Measurements from ENCODE around the gene LGALS7B.
"Not testable (repeated sequence)": the region's sequence is repeated elsewhere in the genome, so short reads cannot be mapped to it uniquely, and the experiment has no call there.

LGALS7B gene

DNA sequence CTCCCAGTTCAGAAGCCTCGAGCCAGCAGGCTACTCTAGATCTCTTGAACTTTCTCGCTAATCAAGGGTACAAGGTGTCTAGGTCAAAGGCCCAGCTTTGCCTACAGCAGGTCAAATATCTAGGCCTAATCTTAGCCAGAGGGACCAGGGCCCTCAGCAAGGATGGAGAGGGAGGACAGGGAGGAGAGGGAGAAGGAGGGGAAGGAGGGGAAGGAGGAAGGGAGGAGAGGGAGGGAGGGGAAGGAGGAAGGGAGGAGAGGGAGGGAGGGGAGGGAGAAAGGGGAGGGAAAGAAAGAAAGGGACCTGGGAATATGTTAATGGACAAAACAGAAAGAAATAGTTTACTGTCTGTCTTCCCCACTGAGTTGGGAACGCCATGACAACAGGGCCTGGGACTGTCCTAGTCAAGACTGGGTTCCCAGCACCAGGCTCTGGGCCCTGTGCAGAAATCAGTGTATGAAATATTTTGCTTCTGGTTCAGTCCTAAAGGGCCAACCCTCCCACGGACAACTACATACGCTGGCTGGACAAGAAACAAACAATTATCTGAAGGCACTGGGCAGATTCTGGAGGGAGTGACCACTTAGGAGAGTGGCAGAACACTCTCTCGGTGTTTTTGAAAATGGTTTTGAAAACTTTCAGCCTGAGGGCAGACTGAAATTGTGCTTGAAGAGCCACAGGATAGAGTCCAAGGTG lies 38.0 kb downstream of the LGALS7B start:
- DNase-seq (ENCODE audit: extremely low read depth, insufficient read length), result no peak
- TF ChIP-seq, protein P1, sequence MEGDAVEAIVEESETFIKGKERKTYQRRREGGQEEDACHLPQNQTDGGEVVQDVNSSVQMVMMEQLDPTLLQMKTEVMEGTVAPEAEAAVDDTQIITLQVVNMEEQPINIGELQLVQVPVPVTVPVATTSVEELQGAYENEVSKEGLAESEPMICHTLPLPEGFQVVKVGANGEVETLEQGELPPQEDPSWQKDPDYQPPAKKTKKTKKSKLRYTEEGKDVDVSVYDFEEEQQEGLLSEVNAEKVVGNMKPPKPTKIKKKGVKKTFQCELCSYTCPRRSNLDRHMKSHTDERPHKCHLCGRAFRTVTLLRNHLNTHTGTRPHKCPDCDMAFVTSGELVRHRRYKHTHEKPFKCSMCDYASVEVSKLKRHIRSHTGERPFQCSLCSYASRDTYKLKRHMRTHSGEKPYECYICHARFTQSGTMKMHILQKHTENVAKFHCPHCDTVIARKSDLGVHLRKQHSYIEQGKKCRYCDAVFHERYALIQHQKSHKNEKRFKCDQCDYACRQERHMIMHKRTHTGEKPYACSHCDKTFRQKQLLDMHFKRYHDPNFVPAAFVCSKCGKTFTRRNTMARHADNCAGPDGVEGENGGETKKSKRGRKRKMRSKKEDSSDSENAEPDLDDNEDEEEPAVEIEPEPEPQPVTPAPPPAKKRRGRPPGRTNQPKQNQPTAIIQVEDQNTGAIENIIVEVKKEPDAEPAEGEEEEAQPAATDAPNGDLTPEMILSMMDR (IDR thresholded peaks at IDR 0.05; ENCODE audit: insufficient read depth, low read length, poor library complexity, severe bottlenecking), result no peak
- H3K36me3 ChIP-seq (ENCODE audit: control insufficient read depth, insufficient read depth, low read length), result peaks cover 3% of the 10 kb centered on the region
- no peak overlapping the region for H3K4me3 ChIP-seq (replicated peaks; ENCODE audit: low read depth, low read length)
- H3K27me3 ChIP-seq (replicated peaks; ENCODE audit: control insufficient read depth, insufficient read depth, low read length), result no peaks in the 10 kb centered on the region

DNA sequence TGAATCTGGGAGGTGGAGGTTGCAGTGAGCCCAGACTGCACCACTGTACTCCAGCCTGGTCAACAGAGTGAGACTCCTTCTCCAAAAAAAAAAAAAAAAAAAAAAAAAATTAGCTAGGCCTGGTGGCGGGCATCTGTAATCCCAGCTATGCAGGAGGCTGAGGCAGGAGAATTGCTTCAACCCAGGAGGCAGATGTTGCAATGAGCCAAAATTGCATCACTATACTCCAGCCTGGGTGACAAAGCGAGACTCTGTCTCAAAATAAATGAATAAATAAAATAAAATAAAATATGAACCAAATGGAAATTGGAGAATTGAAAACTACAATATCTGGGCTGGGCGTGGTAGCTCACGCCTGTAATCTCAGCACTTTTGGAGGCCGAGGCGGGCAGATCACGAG lies 40.2 kb downstream of the LGALS7B start:
- not testable (repeated sequence) for DNase-seq (ENCODE audit: extremely low read depth, insufficient read length); H3K36me3 ChIP-seq (ENCODE audit: control insufficient read depth, insufficient read depth, low read length); H3K4me3 ChIP-seq (replicated peaks; ENCODE audit: low read depth, low read length); H3K27me3 ChIP-seq (replicated peaks; ENCODE audit: control insufficient read depth, insufficient read depth, low read length)

DNA sequence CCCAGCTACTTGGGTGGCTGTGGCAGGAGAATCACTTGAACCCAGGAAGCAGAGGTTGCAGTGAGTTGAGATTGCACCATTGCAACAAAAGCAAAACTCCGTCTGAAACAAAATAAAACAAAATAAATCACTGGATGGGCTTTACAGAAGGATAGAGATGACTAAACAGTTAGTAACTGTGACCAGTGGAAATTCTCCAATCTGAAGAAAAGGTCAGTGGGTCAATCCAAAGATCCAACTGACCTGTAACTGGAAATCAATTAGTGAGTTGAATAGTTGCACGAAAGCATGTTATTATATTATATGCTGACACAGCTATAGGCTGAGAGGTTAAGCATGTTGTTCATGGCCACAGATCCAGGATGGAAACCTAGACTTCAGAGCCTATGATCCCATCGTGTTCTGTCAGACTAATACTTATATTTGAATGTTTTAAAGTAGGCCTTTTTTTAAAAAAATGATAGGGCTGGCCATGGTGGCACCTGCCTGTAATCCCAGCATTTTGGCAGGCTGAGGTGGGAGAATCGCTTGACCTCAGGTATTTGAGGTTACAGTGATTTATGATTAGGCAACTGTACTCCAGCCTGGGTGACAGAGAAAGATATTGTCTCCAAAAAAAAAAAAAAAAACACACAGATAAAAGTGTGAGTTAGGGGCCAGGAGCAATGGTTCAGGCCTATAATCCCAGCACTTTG lies 41.2 kb downstream of the LGALS7B start:
- no peak overlapping the region for H3K4me3 ChIP-seq (replicated peaks; ENCODE audit: low read depth, low read length)
- peaks cover 3% of the 10 kb centered on the region for H3K36me3 ChIP-seq (ENCODE audit: control insufficient read depth, insufficient read depth, low read length)
- TF ChIP-seq, protein P1 (IDR thresholded peaks at IDR 0.05; ENCODE audit: insufficient read depth, low read length, poor library complexity, severe bottlenecking), result no peak
- H3K27me3 ChIP-seq (replicated peaks; ENCODE audit: control insufficient read depth, insufficient read depth, low read length), result no peaks in the 10 kb centered on the region
- DNase-seq (ENCODE audit: extremely low read depth, insufficient read length), result no peak

DNA sequence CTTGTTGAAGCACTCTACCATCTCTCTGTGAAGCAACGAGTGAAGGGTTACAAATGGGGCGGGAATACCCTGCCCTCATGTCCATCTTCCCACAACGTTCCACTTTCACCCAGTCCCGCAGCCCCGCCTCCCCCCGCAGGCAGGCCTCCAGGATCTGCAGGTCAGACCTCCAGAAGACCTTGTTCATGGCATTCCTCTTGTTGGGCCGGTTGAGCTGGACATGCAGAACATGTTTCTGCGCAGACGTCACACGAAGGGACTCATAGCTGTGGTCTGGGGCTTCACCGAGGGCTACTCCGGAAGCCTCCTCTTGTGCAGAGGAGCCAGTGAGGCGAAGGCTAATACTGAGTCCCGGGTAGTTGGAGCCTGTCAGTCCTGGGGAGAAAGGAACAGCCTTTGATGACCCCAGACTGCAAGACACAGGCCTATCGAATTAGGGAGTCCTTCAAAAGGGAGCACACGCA lies 42.2 kb downstream of the LGALS7B start:
- DNase-seq (ENCODE audit: extremely low read depth, insufficient read length), result no peak
- TF ChIP-seq, protein P1 (IDR thresholded peaks at IDR 0.05; ENCODE audit: insufficient read depth, low read length, poor library complexity, severe bottlenecking), result no peak
- Histone ChIP-seq H3K4me3 (replicated peaks; ENCODE audit: low read depth, low read length) (peak overlapping the region; percentile 67), H3K36me3 (ENCODE audit: control insufficient read depth, insufficient read depth, low read length) (peaks cover 10% of the 10 kb centered on the region), H3K27me3 (replicated peaks; ENCODE audit: control insufficient read depth, insufficient read depth, low read length) (no peaks in the 10 kb centered on the region)

DNA sequence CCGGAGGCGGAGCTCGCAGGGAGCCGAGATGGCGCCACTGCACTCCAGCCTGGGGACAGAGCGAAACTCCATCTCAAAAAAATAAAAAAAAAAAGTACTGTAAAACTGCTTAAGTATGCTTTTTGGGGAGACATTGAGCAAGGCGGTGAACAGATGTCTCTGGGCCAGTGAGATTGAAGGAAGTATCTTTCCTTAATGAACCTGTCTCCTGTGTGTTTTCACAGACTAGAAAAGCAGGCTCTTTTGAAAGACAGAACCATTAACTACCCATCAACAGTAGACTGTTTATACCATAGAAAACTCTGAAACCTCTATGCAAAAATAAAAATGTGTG lies 44.1 kb downstream of the LGALS7B start:
- H3K27me3 ChIP-seq (replicated peaks; ENCODE audit: control insufficient read depth, insufficient read depth, low read length), result no peaks in the 10 kb centered on the region
- TF ChIP-seq, protein P1 (IDR thresholded peaks at IDR 0.05; ENCODE audit: insufficient read depth, low read length, poor library complexity, severe bottlenecking), result no peak
- DNase-seq (ENCODE audit: extremely low read depth, insufficient read length), result no peak
- H3K4me3 ChIP-seq (replicated peaks; ENCODE audit: low read depth, low read length), result no peak overlapping the region
- peaks cover 22% of the 10 kb centered on the region for H3K36me3 ChIP-seq (ENCODE audit: control insufficient read depth, insufficient read depth, low read length)

DNA sequence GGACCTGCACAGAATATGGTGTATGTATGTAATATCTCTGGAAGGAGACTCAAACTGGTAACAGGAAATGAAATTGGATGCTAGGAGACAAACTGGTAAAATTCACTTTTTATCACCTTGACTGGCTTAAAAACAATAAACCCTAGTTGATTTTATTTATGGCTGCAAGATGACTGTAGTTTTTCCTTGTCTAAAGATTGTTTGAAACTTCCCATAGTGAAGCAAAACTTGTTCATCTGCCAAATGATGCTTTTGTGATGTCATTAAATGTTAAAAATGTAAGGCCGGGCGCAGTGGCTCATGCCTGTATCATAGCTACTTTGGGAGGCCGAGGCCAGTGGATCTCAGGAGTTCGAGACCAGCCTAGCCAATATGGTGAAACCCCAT lies 45.1 kb downstream of the LGALS7B start:
- Histone ChIP-seq H3K27me3 (replicated peaks; ENCODE audit: control insufficient read depth, insufficient read depth, low read length) (no peaks in the 10 kb centered on the region), H3K4me3 (replicated peaks; ENCODE audit: low read depth, low read length) (no peak overlapping the region), H3K36me3 (ENCODE audit: control insufficient read depth, insufficient read depth, low read length) (peaks cover 30% of the 10 kb centered on the region)
- no peak for DNase-seq (ENCODE audit: extremely low read depth, insufficient read length)
- TF ChIP-seq, protein P1 (IDR thresholded peaks at IDR 0.05; ENCODE audit: insufficient read depth, low read length, poor library complexity, severe bottlenecking), result no peak
